HG03175 (cell line): ENCODE results near the gene EWSR1.
A peak's percentile ranks its signal among the peaks of the same experiment; 100 is the strongest.

ENCODE experiments used
- ATAC-seq: cut with Tn5 transposase; IDR thresholded peaks from one replicate; pipeline ENCODE4 v1.9.1; 2021; ENCODE audit warnings: mild to moderate bottlenecking, moderate library complexity; ENCODE audit not compliant: unreplicated experiment

EWSR1 gene

GRCh38 chr22:29268511-29269229 lies 602 bp downstream of the EWSR1 start:
- peak; percentile 26 for ATAC-seq

- no peak for ATAC-seq
Measured at GRCh38 chr22:29269230-29269604, 1.1 kb downstream of the EWSR1 start.

- no peak for ATAC-seq
Measured at GRCh38 chr22:29269731-29270474, 1.8 kb downstream of the EWSR1 start.

GRCh38 chr22:29270475-29271271 lies 2.6 kb downstream of the EWSR1 start:
- no peak for ATAC-seq

GRCh38 chr22:29272624-29273023 lies 4.6 kb downstream of the EWSR1 start:
- no peak for ATAC-seq

- no peak for ATAC-seq
Measured at GRCh38 chr22:29275167-29275566, 7.1 kb downstream of the EWSR1 start.

GRCh38 chr22:29275819-29276565 lies 7.9 kb downstream of the EWSR1 start:
- ATAC-seq, result no peak

- no peak for ATAC-seq
Measured at GRCh38 chr22:29277927-29278326, 9.9 kb downstream of the EWSR1 start.

GRCh38 chr22:29284196-29284595 lies 16.1 kb downstream of the EWSR1 start:
- no peak for ATAC-seq

GRCh38 chr22:29288837-29289236 lies 20.8 kb downstream of the EWSR1 start:
- ATAC-seq, result no peak

GRCh38 chr22:29290061-29290460 lies 22.0 kb downstream of the EWSR1 start:
- ATAC-seq, result no peak

GRCh38 chr22:29291215-29291614 lies 23.1 kb downstream of the EWSR1 start:
- ATAC-seq, result no peak

GRCh38 chr22:29292379-29292778 lies 24.3 kb downstream of the EWSR1 start:
- no peak for ATAC-seq

- no peak for ATAC-seq
Measured at GRCh38 chr22:29298641-29299040, 30.6 kb downstream of the EWSR1 start.

GRCh38 chr22:29299136-29299900 lies 31.2 kb downstream of the EWSR1 start:
- no peak for ATAC-seq

GRCh38 chr22:29300467-29300806 lies 32.4 kb downstream of the EWSR1 start:
- no peak for ATAC-seq

GRCh38 chr22:29300807-29301601 lies 32.9 kb downstream of the EWSR1 start:
- ATAC-seq, result no peak

- ATAC-seq, result no peak
Measured at GRCh38 chr22:29301716-29302401, 33.8 kb downstream of the EWSR1 start.

- ATAC-seq, result no peak
Measured at GRCh38 chr22:29302402-29302680, 34.3 kb downstream of the EWSR1 start.
